GM12878 (cell line): ENCODE measurements around the gene C1orf50.

Experiments used
- CHD1 ChIP-seq: IDR thresholded peaks from 2 replicates; pipeline ENCODE4 v1.6.1; 2012; ENCODE audit warnings: low read depth, low read length, improper control_type of control experiment
- EP300 ChIP-seq, 2 experiments: fragments of 150-350 bp in 1 of 2; IDR thresholded peaks; 2 replicates each; pipeline ENCODE4 v1.6.1; 2011 to 2012; ENCODE audit warnings: low read depth in 2 of 2, low read length in 2 of 2, borderline replicate concordance in 1 of 2, improper control_type of control experiment in 1 of 2, inconsistent platforms in 1 of 2; ENCODE audit not compliant: control insufficient read depth in 1 of 2
- ESRRA ChIP-seq: IDR thresholded peaks from 2 replicates; pipeline ENCODE4 v1.6.1; 2012; ENCODE audit warnings: mild to moderate bottlenecking, low read length, improper control_type of control experiment
- EZH2 ChIP-seq: IDR thresholded peaks from 2 replicates; pipeline ENCODE4 v1.6.1; 2012; ENCODE audit warnings: low read depth, mild to moderate bottlenecking, control low read depth, inconsistent platforms, low read length, borderline replicate concordance; ENCODE audit not compliant: control insufficient read depth
- IKZF1 ChIP-seq: fragments of 450-650 bp; conservative IDR thresholded peaks from 2 replicates; pipeline ENCODE4 v1.6.1; 2017; ENCODE audit warnings: antibody characterized with exemption, mild to moderate bottlenecking
- MXI1 ChIP-seq: fragments of 150-350 bp; IDR thresholded peaks from 2 replicates; pipeline ENCODE4 v1.6.1; 2011; ENCODE audit warnings: low read depth, mild to moderate bottlenecking, inconsistent platforms, low read length, improper control_type of control experiment
- NFIC ChIP-seq: IDR thresholded peaks from 2 replicates; pipeline ENCODE4 v1.6.1; 2012; ENCODE audit warnings: low read depth, mild to moderate bottlenecking, inconsistent platforms, low read length, moderate library complexity
- NFYB ChIP-seq: IDR thresholded peaks from 2 replicates; pipeline ENCODE4 v1.6.1; 2011; ENCODE audit warnings: low read depth, mild to moderate bottlenecking, low read length, improper control_type of control experiment, moderate library complexity; ENCODE audit not compliant: insufficient read depth
- POLR2A ChIP-seq: IDR thresholded peaks from 2 replicates; pipeline ENCODE4 v1.6.1; 2011; ENCODE audit warnings: low read depth, mild to moderate bottlenecking, low read length
- POLR2AphosphoS5 ChIP-seq: IDR thresholded peaks from 2 replicates; pipeline ENCODE4 v1.6.1; 2011; ENCODE audit warnings: mild to moderate bottlenecking, low read length, inconsistent platforms
- RCOR1 ChIP-seq: conservative IDR thresholded peaks from 2 replicates; pipeline ENCODE4 v1.6.1; 2012; ENCODE audit warnings: low read depth, low read length, improper control_type of control experiment
- SP1 ChIP-seq: IDR thresholded peaks from one replicate; pipeline ENCODE4 v1.6.1; 2011; ENCODE audit warnings: low read depth, low read length
- SUZ12 ChIP-seq: fragments of 200-600 bp; sonication (generic); IDR thresholded peaks from one replicate; pipeline ENCODE4 v1.6.1; 2018; ENCODE audit warnings: antibody characterized with exemption, mild to moderate bottlenecking; ENCODE audit not compliant: unreplicated experiment
- TF ChIP-seq, protein P1 (sequence below), 3 experiments: IDR thresholded peaks in 2 of 3; conservative IDR thresholded peaks in 1 of 3; 2 replicates each; pipeline ENCODE4 v1.5.1; 2011; ENCODE audit warnings: low read depth in 3 of 3, low read length in 3 of 3, mild to moderate bottlenecking in 3 of 3, control low read depth in 2 of 3, moderate library complexity in 2 of 3, inconsistent platforms in 1 of 3, mixed read lengths in 1 of 3; ENCODE audit not compliant: control insufficient read depth in 2 of 3, insufficient read depth in 1 of 3; ENCODE audit errors: extremely low read depth in 1 of 3

- TF ChIP-seq IKZF1 (no peak), POLR2A (no peak), SP1 (no peak), POLR2AphosphoS5 (no peak), RCOR1 (no peak), EZH2 (no peak), ESRRA (no peak), CHD1 (no peak), EP300 (IDR thresholded peaks at IDR 0.05; ENCODE audit: borderline replicate concordance in 1 of 2, control insufficient read depth in 1 of 2, low read depth in 2 of 2, low read length in 2 of 2) (no peak), MXI1 (no peak), NFYB (no peak), NFIC (no peak), SUZ12 (no peak)
- TF ChIP-seq, protein P1, sequence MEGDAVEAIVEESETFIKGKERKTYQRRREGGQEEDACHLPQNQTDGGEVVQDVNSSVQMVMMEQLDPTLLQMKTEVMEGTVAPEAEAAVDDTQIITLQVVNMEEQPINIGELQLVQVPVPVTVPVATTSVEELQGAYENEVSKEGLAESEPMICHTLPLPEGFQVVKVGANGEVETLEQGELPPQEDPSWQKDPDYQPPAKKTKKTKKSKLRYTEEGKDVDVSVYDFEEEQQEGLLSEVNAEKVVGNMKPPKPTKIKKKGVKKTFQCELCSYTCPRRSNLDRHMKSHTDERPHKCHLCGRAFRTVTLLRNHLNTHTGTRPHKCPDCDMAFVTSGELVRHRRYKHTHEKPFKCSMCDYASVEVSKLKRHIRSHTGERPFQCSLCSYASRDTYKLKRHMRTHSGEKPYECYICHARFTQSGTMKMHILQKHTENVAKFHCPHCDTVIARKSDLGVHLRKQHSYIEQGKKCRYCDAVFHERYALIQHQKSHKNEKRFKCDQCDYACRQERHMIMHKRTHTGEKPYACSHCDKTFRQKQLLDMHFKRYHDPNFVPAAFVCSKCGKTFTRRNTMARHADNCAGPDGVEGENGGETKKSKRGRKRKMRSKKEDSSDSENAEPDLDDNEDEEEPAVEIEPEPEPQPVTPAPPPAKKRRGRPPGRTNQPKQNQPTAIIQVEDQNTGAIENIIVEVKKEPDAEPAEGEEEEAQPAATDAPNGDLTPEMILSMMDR (IDR thresholded peaks at IDR 0.05 in 2 of 3, conservative IDR thresholded peaks at IDR 0.05 in 1 of 3; ENCODE audit: control insufficient read depth in 2 of 3, extremely low read depth in 1 of 3, insufficient read depth in 1 of 3, low read depth in 3 of 3, low read length in 3 of 3) = no peak
Observed at GRCh38 chr1:42817976-42818375, 50.9 kb downstream of the C1orf50 start.
